Measurements from ENCODE around the gene IL13RA1.

IL13RA1 gene

GRCh38 chrX:118839334-118839958 lies 112.0 kb downstream of the IL13RA1 start (continued):
- no peak for TF ChIP-seq ZNF146 (tag by site-specific recombination; IDR thresholded peaks at IDR 0.05)
- no peak for TF ChIP-seq ZNF529 (tag by site-specific recombination; IDR thresholded peaks at IDR 0.05; ENCODE audit: insufficient replicate concordance)
- no peak for TF ChIP-seq ZNF362 (tag by site-specific recombination; IDR thresholded peaks at IDR 0.05)
- no peak for TF ChIP-seq ZNF221 (tag by site-specific recombination; IDR thresholded peaks at IDR 0.05; ENCODE audit: borderline replicate concordance)
- TF ChIP-seq PATZ1 (tag by site-specific recombination; IDR thresholded peaks at IDR 0.05): peak; percentile 47; the same call in 1 of the 2 replicates
- TF ChIP-seq ZBTB48 (tag by site-specific recombination; IDR thresholded peaks at IDR 0.05): no peak
- 0 out of 2 replicates have a peak, but pooled peaks have one; percentile 9 for TF ChIP-seq ZNF654 (tag by site-specific recombination; IDR thresholded peaks at IDR 0.05; ENCODE audit: low read depth)
- TF ChIP-seq ZNF639 (tag by site-specific recombination; IDR thresholded peaks at IDR 0.05): no peak
- no peak for TF ChIP-seq ZNF777 (tag by site-specific recombination; IDR thresholded peaks at IDR 0.05; ENCODE audit: borderline replicate concordance)
- TF ChIP-seq ZNF24 (tag by site-specific recombination; IDR thresholded peaks at IDR 0.05): no peak
- no peak for TF ChIP-seq PRDM2 (tag by site-specific recombination; IDR thresholded peaks at IDR 0.05; ENCODE audit: borderline replicate concordance)
- TF ChIP-seq ZFP69B (tag by site-specific recombination; IDR thresholded peaks at IDR 0.05): no peak
- TF ChIP-seq ZNF580 (tag by site-specific recombination; IDR thresholded peaks at IDR 0.05): 0 out of 2 replicates have a peak, but pooled peaks have one; percentile 23
- no peak for TF ChIP-seq BCL6B (tag by site-specific recombination; IDR thresholded peaks at IDR 0.05)
- no peak for TF ChIP-seq ZNF514 (tag by site-specific recombination; IDR thresholded peaks at IDR 0.05)
- no peak for TF ChIP-seq ZNF513 (tag by site-specific recombination; IDR thresholded peaks at IDR 0.05)
- no peak for TF ChIP-seq ZNF366 (tag by site-specific recombination; conservative IDR thresholded peaks at IDR 0.05)
- TF ChIP-seq ZSCAN18 (tag by site-specific recombination; IDR thresholded peaks at IDR 0.05): no peak
- no peak for TF ChIP-seq ZNF548 (tag by site-specific recombination; IDR thresholded peaks at IDR 0.05)
- TF ChIP-seq ZNF175 (tag by site-specific recombination; IDR thresholded peaks at IDR 0.05): no peak

All from HEK293 (cell line).